ENCODE measurements around the gene EMSY.

The EMSY gene

DNA sequence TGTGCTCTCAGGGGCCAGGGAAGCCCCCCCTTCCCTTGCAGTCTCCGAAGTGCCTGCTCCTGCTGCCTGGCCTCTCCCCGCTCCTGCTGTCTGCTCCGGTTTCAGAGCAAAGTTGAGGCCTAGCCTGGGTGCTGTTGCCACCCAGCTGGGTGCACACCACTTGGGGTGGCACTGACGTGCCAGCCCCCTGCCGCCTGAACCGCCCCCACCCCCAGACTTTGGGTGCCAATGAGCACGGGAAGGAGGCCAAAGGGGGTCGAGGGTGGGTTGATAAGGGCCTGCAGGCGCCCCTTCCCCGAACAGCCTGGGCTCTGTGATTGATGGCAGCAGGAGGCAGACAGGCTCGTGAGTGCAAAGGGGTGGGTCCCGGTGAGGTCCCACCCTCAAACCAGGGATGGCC lies 48.2 kb downstream of the EMSY start:
- TF ChIP-seq, protein P1, sequence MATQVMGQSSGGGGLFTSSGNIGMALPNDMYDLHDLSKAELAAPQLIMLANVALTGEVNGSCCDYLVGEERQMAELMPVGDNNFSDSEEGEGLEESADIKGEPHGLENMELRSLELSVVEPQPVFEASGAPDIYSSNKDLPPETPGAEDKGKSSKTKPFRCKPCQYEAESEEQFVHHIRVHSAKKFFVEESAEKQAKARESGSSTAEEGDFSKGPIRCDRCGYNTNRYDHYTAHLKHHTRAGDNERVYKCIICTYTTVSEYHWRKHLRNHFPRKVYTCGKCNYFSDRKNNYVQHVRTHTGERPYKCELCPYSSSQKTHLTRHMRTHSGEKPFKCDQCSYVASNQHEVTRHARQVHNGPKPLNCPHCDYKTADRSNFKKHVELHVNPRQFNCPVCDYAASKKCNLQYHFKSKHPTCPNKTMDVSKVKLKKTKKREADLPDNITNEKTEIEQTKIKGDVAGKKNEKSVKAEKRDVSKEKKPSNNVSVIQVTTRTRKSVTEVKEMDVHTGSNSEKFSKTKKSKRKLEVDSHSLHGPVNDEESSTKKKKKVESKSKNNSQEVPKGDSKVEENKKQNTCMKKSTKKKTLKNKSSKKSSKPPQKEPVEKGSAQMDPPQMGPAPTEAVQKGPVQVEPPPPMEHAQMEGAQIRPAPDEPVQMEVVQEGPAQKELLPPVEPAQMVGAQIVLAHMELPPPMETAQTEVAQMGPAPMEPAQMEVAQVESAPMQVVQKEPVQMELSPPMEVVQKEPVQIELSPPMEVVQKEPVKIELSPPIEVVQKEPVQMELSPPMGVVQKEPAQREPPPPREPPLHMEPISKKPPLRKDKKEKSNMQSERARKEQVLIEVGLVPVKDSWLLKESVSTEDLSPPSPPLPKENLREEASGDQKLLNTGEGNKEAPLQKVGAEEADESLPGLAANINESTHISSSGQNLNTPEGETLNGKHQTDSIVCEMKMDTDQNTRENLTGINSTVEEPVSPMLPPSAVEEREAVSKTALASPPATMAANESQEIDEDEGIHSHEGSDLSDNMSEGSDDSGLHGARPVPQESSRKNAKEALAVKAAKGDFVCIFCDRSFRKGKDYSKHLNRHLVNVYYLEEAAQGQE (IDR thresholded peaks at IDR 0.05; ENCODE audit: insufficient replicate concordance, low read depth) = no peak
- TF ChIP-seq GABPA (IDR thresholded peaks at IDR 0.05; ENCODE audit: low read depth) (no peak), SPI1 (IDR thresholded peaks at IDR 0.05; ENCODE audit: borderline replicate concordance, low read depth) (no peak), POLR2AphosphoS5 (IDR thresholded peaks at IDR 0.05; ENCODE audit: low read depth) (no peak)
- TF ChIP-seq, protein P2, sequence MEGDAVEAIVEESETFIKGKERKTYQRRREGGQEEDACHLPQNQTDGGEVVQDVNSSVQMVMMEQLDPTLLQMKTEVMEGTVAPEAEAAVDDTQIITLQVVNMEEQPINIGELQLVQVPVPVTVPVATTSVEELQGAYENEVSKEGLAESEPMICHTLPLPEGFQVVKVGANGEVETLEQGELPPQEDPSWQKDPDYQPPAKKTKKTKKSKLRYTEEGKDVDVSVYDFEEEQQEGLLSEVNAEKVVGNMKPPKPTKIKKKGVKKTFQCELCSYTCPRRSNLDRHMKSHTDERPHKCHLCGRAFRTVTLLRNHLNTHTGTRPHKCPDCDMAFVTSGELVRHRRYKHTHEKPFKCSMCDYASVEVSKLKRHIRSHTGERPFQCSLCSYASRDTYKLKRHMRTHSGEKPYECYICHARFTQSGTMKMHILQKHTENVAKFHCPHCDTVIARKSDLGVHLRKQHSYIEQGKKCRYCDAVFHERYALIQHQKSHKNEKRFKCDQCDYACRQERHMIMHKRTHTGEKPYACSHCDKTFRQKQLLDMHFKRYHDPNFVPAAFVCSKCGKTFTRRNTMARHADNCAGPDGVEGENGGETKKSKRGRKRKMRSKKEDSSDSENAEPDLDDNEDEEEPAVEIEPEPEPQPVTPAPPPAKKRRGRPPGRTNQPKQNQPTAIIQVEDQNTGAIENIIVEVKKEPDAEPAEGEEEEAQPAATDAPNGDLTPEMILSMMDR (IDR thresholded peaks at IDR 0.05; ENCODE audit: insufficient read depth, low read length) = no peak
- no peak overlapping the region for H3K27ac ChIP-seq (replicated peaks)
- H3K4me3 ChIP-seq (replicated peaks; ENCODE audit: insufficient read depth, low read length) = no peak overlapping the region
- H3K27me3 ChIP-seq (ENCODE audit: insufficient read depth, poor library complexity, severe bottlenecking) = no peaks in the 10 kb centered on the region
- no peak for DNase-seq (ENCODE audit: low read depth in 1 of 2, low spot score in 1 of 2)

DNA sequence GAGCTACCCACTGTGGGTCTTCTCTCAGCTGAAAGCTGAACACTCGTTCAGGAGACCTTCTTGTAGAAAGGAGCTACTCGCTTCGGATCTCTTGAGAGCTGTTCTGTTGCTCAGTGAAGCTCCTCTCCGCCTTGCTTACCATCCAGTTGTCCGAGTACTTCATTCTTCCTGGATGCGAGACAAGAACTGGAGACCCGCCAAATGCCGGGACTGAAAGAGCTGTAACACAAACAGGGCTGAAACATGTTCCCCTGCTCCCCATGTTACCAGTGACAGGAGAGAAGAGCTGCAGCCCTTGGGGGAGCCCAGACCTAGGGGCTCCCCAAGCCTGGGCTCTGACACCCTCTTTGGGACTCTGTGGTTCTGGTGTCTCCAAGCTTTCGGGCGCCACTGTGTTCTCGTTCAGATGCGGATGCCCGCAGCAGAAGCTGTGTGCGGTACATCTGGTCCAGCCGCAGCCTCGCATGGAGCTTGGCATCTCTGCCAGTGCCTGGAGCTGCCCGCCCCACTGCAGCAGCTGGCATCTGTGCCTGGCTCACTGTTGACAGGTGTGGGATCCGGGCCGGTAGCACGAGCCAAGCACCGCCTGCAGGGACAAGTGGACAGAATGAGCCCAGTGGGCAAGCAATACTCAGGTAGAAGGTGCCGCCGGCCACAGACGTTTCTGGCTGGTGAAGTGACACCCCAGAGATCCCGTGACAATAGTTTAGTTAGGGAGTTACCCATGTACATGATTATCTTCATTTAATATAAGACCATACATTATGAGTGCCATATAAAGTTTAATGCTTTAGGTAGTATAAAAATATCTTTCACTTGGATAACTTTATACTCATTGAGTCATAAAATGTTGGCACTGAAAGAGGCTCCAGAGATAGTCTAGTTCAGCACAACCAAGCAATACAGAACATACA lies 49.1 kb downstream of the EMSY start:
- no peak overlapping the region for H3K4me3 ChIP-seq (replicated peaks; ENCODE audit: insufficient read depth, low read length)
- H3K27me3 ChIP-seq (ENCODE audit: insufficient read depth, poor library complexity, severe bottlenecking) = no peaks in the 10 kb centered on the region
- TF ChIP-seq POLR2AphosphoS5 (IDR thresholded peaks at IDR 0.05; ENCODE audit: low read depth) (no peak), SPI1 (IDR thresholded peaks at IDR 0.05; ENCODE audit: borderline replicate concordance, low read depth) (no peak), GABPA (IDR thresholded peaks at IDR 0.05; ENCODE audit: low read depth) (no peak)
- TF ChIP-seq, protein P1 (IDR thresholded peaks at IDR 0.05; ENCODE audit: insufficient replicate concordance, low read depth) = no peak
- TF ChIP-seq, protein P2 (IDR thresholded peaks at IDR 0.05; ENCODE audit: insufficient read depth, low read length) = no peak
- no peak overlapping the region for H3K27ac ChIP-seq (replicated peaks)
- DNase-seq (ENCODE audit: low read depth in 1 of 2, low spot score in 1 of 2) = no peak

DNA sequence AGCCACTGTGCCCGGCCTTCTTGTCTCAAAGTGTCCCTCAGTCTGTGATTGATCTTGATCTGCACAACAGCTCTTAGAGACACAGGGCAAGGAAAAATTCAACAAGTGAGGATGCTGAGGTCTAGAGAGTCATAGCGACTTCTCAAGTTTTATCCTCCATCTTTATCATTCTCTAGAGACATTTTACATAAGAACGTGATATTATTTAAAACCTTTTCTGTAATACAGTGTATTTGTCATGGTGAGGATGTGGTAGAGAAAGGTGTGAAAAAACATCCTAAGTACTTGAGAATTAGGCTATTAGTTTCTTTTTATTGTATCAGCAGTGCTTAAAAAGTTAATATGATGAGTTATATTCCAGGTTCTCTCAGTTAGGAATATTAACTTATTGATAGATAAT lies 50.2 kb downstream of the EMSY start:
- H3K27ac ChIP-seq (replicated peaks) = no peak overlapping the region
- H3K27me3 ChIP-seq (ENCODE audit: insufficient read depth, poor library complexity, severe bottlenecking) = no peaks in the 10 kb centered on the region
- no peak for DNase-seq (ENCODE audit: low read depth in 1 of 2, low spot score in 1 of 2)
- TF ChIP-seq POLR2AphosphoS5 (IDR thresholded peaks at IDR 0.05; ENCODE audit: low read depth) (no peak), SPI1 (IDR thresholded peaks at IDR 0.05; ENCODE audit: borderline replicate concordance, low read depth) (no peak), GABPA (IDR thresholded peaks at IDR 0.05; ENCODE audit: low read depth) (no peak)
- TF ChIP-seq, protein P1 (IDR thresholded peaks at IDR 0.05; ENCODE audit: insufficient replicate concordance, low read depth) = no peak
- TF ChIP-seq, protein P2 (IDR thresholded peaks at IDR 0.05; ENCODE audit: insufficient read depth, low read length) = no peak
- H3K4me3 ChIP-seq (replicated peaks; ENCODE audit: insufficient read depth, low read length) = no peak overlapping the region

Measured in HL-60 (cell line).